Hepatocyte (in vitro differentiated cells): Measurements from ENCODE around the gene TMEM150B. TPM values are rescaled to one million over a fixed set of nuclear protein-coding genes. Genes with fewer than 3 reads are reported as not detected.

Experiments
- DNase-seq: peaks from one replicate; pipeline ENCODE4 v3.0.0-alpha.2; 2016; ENCODE audit warnings: low spot score
- H2AFZ ChIP-seq: fragments of 200-600 bp; sonication (generic); 2 replicates; pipeline ENCODE4 v1.6.0; 2016; ENCODE audit warnings: antibody characterized with exemption, mild to moderate bottlenecking
- H3K27ac ChIP-seq: fragments of 200-600 bp; sonication (generic); 2 replicates; pipeline ENCODE4 v1.5.1; 2016; ENCODE audit warnings: mild to moderate bottlenecking
- H3K27me3 ChIP-seq: fragments of 200-600 bp; sonication (generic); 2 replicates; pipeline ENCODE4 v1.6.1; 2016
- H3K36me3 ChIP-seq: fragments of 200-600 bp; sonication (generic); replicated peaks from 2 replicates; pipeline ENCODE4 v1.5.1; 2016; ENCODE audit warnings: low read depth; ENCODE audit not compliant: insufficient read depth
- H3K4me1 ChIP-seq: fragments of 200-600 bp; sonication (generic); 2 replicates; pipeline ENCODE4 v1.5.1; 2016; ENCODE audit warnings: mild to moderate bottlenecking, moderate library complexity; ENCODE audit not compliant: insufficient read depth
- H3K4me2 ChIP-seq: fragments of 200-600 bp; sonication (generic); 2 replicates; pipeline ENCODE4 v1.6.0; 2016
- H3K4me3 ChIP-seq: fragments of 200-600 bp; sonication (generic); 2 replicates; pipeline ENCODE4 v1.5.1; 2016; ENCODE audit warnings: mild to moderate bottlenecking
- H3K79me2 ChIP-seq: fragments of 200-600 bp; sonication (generic); 2 replicates; pipeline ENCODE4 v1.6.0; 2017; ENCODE audit warnings: mild to moderate bottlenecking
- H3K9me2 ChIP-seq: fragments of 200-600 bp; sonication (generic); replicated peaks from 2 replicates; pipeline ENCODE4 v1.6.0; 2017; ENCODE audit warnings: mild to moderate bottlenecking; ENCODE audit not compliant: insufficient read depth
- H3K9me3 ChIP-seq: fragments of 200-600 bp; sonication (generic); 2 replicates; pipeline ENCODE4 v1.5.1; 2016; ENCODE audit warnings: low read depth, mild to moderate bottlenecking
- H4K20me1 ChIP-seq: fragments of 200-600 bp; sonication (generic); 2 replicates; pipeline ENCODE4 v1.6.0; 2016; ENCODE audit warnings: mild to moderate bottlenecking; ENCODE audit not compliant: insufficient read depth, poor library complexity, severe bottlenecking
- EZH2 ChIP-seq: fragments of 200-600 bp; sonication (generic); IDR thresholded peaks from 2 replicates; pipeline ENCODE4 v1.6.1; 2016; ENCODE audit warnings: antibody characterized with exemption, mild to moderate bottlenecking, borderline replicate concordance
- EZH2phosphoT487 ChIP-seq: fragments of 200-600 bp; sonication (generic); IDR thresholded peaks from one replicate; pipeline ENCODE4 v1.6.1; 2018; ENCODE audit warnings: antibody characterized with exemption, mild to moderate bottlenecking, low read depth, moderate library complexity; ENCODE audit not compliant: unreplicated experiment, severe bottlenecking
- WGBS: methylation state at CpG from one replicate; pipeline ENCODE4 v1.1.6; 2016; ENCODE audit warnings: low lambda C conversion rate; ENCODE audit errors: missing lambda C conversion rate; 5-methylcytosine and 5-hydroxymethylcytosine counted together
- polyA plus RNA-seq: library from polyadenylated mRNA; unstranded; fragments of >200 nt; fragmentation: Nextera tagmentation; extraction: Ambion mirVana; gene quantifications from 2 replicates; pipeline ENCODE4 v1.2.1, GENCODE V29; 2016
- total RNA-seq: library from RNA; depleted of rRNA; stranded (reverse); fragments of >200 nt; gene quantifications from 2 replicates; pipeline ENCODE4 v1.2.3, GENCODE V29; 2014
- TF ChIP-seq, protein P1 (sequence below): fragments of 200-600 bp; sonication (generic); IDR thresholded peaks from 2 replicates; pipeline ENCODE4 v1.5.1; 2016; ENCODE audit warnings: antibody characterized with exemption, mild to moderate bottlenecking; ENCODE audit not compliant: poor library complexity

The TMEM150B gene
- total and polyA plus RNA-seq, 2 experiments from 2014 or later: 9.2 to 25.4 TPM

DNA sequence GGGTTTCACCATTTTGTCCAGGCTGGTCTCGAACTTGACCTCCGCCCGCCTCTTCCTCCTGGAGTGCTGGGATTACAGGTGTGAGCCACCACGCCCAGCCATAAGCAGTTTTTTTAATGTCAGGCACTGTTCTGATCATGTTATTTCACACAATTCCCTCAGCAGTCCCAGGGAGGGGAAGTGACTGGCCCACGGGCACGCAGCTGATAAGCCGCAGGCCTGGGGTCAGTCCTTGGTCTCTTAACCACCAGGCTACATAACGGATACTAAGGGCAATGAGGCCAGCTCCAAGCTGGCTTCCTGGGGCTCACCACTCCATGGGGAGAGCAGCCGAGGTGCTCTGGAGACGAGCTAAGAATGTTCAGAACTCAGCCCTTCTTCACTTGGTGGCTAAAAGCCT, 27.9 kb downstream of the TMEM150B start:
- 96% methylated on average over 10 of the region's 10 CpGs for WGBS
- H3K27ac ChIP-seq: no peak overlapping the region
- H3K9me3 ChIP-seq: no peaks in the 10 kb centered on the region
- DNase-seq: no peak
- no peak overlapping the region for H3K4me3 ChIP-seq
- no peaks in the 10 kb centered on the region for H3K27me3 ChIP-seq
- H3K4me1 ChIP-seq: no peaks in the 10 kb centered on the region
- H2AFZ ChIP-seq: no peak overlapping the region
- H3K79me2 ChIP-seq: no peaks in the 10 kb centered on the region
- TF ChIP-seq, protein P1, sequence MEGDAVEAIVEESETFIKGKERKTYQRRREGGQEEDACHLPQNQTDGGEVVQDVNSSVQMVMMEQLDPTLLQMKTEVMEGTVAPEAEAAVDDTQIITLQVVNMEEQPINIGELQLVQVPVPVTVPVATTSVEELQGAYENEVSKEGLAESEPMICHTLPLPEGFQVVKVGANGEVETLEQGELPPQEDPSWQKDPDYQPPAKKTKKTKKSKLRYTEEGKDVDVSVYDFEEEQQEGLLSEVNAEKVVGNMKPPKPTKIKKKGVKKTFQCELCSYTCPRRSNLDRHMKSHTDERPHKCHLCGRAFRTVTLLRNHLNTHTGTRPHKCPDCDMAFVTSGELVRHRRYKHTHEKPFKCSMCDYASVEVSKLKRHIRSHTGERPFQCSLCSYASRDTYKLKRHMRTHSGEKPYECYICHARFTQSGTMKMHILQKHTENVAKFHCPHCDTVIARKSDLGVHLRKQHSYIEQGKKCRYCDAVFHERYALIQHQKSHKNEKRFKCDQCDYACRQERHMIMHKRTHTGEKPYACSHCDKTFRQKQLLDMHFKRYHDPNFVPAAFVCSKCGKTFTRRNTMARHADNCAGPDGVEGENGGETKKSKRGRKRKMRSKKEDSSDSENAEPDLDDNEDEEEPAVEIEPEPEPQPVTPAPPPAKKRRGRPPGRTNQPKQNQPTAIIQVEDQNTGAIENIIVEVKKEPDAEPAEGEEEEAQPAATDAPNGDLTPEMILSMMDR: no peak
- TF ChIP-seq EZH2phosphoT487: no peak
- TF ChIP-seq EZH2: no peak
- H3K36me3 ChIP-seq: no peaks in the 10 kb centered on the region
- H4K20me1 ChIP-seq: no peaks in the 10 kb centered on the region
- no peak overlapping the region for H3K4me2 ChIP-seq
- H3K9me2 ChIP-seq: no peaks in the 10 kb centered on the region

DNA sequence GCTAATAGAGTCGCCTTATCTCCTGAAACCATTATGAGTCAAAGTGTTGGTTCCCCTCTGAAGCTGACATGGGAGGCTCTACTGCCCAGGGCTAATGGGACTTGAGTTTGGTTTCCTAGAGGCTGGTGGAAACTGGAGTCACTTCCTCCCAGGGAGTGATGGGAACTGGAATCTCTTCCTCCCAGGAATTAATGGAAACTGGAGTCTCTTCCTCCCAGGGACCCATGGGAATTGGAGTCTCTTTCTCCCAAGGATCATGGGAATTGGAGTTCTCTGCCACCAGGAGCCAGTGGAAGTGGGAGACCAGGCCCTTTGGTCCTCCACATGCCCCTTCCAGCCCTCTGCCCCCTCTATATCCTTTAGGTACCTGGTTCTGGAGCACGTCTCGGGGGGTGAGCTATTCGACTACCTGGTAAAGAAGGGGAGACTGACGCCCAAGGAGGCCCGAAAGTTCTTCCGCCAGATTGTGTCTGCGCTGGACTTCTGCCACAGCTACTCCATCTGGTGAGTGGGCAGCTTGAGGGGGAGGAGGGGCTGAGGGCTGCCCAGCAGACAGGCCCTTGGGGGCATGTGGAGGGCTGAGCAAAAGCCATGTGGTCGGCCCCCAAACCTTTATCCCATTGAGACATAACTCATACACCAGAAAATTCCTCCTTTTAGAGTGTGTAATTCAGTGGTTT, 35.9 kb downstream of the TMEM150B start:
- Histone ChIP-seq H3K79me2 (peaks cover 5% of the 10 kb centered on the region), H3K36me3 (no peaks in the 10 kb centered on the region), H3K4me3 (no peak overlapping the region), H4K20me1 (no peaks in the 10 kb centered on the region), H2AFZ (no peak overlapping the region), H3K9me2 (no peaks in the 10 kb centered on the region), H3K4me2 (no peak overlapping the region), H3K4me1 (no peaks in the 10 kb centered on the region), H3K27me3 (no peaks in the 10 kb centered on the region), H3K27ac (no peak overlapping the region), H3K9me3 (no peaks in the 10 kb centered on the region)
- DNase-seq: no peak
- WGBS: 96% methylated on average over 9 of the region's 9 CpGs
- TF ChIP-seq, protein P1: no peak
- TF ChIP-seq EZH2phosphoT487 (no peak), EZH2 (no peak)

DNA sequence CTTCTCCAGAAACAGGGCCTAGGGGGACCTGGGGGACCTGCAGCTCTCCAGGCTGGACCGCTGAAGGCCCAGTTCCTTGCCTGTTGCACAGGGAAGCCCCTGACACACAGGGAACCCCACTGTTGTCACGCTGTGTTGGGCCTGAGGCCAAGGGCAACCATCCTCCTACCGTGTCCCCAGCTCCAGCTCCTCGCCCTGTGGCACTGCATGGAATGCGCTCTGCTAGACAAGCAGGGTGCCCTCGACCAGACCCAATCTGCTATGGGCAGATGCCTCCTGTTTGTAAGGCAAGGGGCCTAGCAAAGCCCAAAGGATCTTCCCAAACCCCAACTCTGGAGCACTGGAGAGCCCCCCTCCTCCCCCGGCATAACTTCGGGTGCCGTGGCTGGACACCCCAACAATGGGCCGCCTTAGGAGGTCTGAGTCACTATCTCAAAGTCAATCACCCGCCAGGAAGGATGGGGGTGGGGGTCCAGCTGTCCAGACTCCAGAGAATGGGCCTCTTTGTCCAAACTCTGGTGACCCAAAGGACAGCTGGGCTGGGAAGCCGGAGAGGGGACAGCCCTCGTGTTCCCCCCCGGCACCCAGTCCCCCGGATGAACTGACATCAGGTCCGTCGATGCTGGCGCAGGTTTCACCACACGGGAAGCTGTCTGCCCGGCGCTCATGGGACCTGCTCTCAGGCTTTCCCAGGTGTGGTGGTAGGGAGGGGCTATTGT, 37.6 kb downstream of the TMEM150B start:
- Histone ChIP-seq H4K20me1 (no peaks in the 10 kb centered on the region), H3K9me3 (no peaks in the 10 kb centered on the region), H3K9me2 (no peaks in the 10 kb centered on the region), H3K4me2 (no peak overlapping the region), H3K27me3 (no peaks in the 10 kb centered on the region), H3K79me2 (peaks cover 8% of the 10 kb centered on the region), H2AFZ (no peak overlapping the region), H3K4me3 (no peak overlapping the region), H3K27ac (no peak overlapping the region), H3K36me3 (no peaks in the 10 kb centered on the region), H3K4me1 (no peaks in the 10 kb centered on the region)
- no peak for DNase-seq
- no peak for TF ChIP-seq EZH2
- no peak for TF ChIP-seq EZH2phosphoT487
- TF ChIP-seq, protein P1: no peak
- 97% methylated on average over 18 of the region's 21 CpGs for WGBS
